Glutamatergic neuron (in vitro differentiated cells): Measurements from ENCODE around the gene ASCL5. TPM values are rescaled to one million over a fixed set of nuclear protein-coding genes. Genes with fewer than 3 reads are reported as not detected.
A peak's percentile ranks its signal among the peaks of the same experiment; 100 is the strongest.

Experiments
- DNase-seq: peaks from one replicate; pipeline ENCODE4 v3.0.0; 2022
- H3K27ac Mint-ChIP-seq: one replicate; pipeline ENCODE4 v1.8.0; 2020; ENCODE audit warnings: mild to moderate bottlenecking, mixed read lengths, inconsistent platforms; ENCODE audit not compliant: unreplicated experiment
- H3K27me3 Mint-ChIP-seq: one replicate; pipeline ENCODE4 v1.8.0; 2020; ENCODE audit warnings: mild to moderate bottlenecking, moderate library complexity, mixed read lengths, inconsistent platforms; ENCODE audit not compliant: unreplicated experiment
- H3K36me3 Mint-ChIP-seq: one replicate; pipeline ENCODE4 v1.8.0; 2020; ENCODE audit warnings: mild to moderate bottlenecking, mixed read lengths, inconsistent platforms; ENCODE audit not compliant: unreplicated experiment
- H3K4me1 Mint-ChIP-seq: one replicate; pipeline ENCODE4 v1.8.0; 2020; ENCODE audit warnings: mild to moderate bottlenecking, low read depth, mixed read lengths, inconsistent platforms; ENCODE audit not compliant: unreplicated experiment
- H3K4me3 Mint-ChIP-seq: one replicate; pipeline ENCODE4 v1.8.0; 2020; ENCODE audit warnings: mild to moderate bottlenecking, mixed read lengths, inconsistent platforms; ENCODE audit not compliant: unreplicated experiment
- H3K9me3 Mint-ChIP-seq: one replicate; pipeline ENCODE4 v1.8.0; 2020; ENCODE audit warnings: mild to moderate bottlenecking, moderate library complexity, mixed read lengths, inconsistent platforms; ENCODE audit not compliant: unreplicated experiment
- CTCF ChIP-seq: fragments of 200-600 bp; sonication (generic); IDR thresholded peaks from one replicate; pipeline ENCODE4 v1.5.0; 2021; ENCODE audit not compliant: partially characterized antibody, unreplicated experiment
- total RNA-seq: library from RNA; stranded (reverse); fragmentation: NEBNext Ultra II Directional; extraction: Animal tissue kit (Norgen Biotek cat#: 25700); gene quantifications from one replicate; pipeline ENCODE4 v1.2.1, GENCODE V29; 2021; ENCODE audit not compliant: unreplicated experiment

Gene ASCL5
- total RNA-seq, 1 donor from 2014 or later, result not detected

GRCh38 chr1:201095581-201095980 is 31.4 kb downstream of the ASCL5 start:
- peaks cover 7% of the 10 kb centered on the region for H3K27me3 Mint-ChIP-seq

GRCh38 chr1:201094832-201095231 is 32.2 kb downstream of the ASCL5 start:
- no peak overlapping the region for H3K27ac Mint-ChIP-seq
- no peak overlapping the region for H3K4me3 Mint-ChIP-seq
- H3K27me3 Mint-ChIP-seq, result peaks cover 7% of the 10 kb centered on the region

More at GRCh38 chr1:201095581-201095980, 31.4 kb downstream of the ASCL5 start:
- H3K27ac Mint-ChIP-seq, result no peak overlapping the region
- TF ChIP-seq CTCF, result no peak
- peaks cover 15% of the 10 kb centered on the region for H3K4me1 Mint-ChIP-seq
- DNase-seq, result no peak
- no peak overlapping the region for H3K4me3 Mint-ChIP-seq
- no peaks in the 10 kb centered on the region for H3K36me3 Mint-ChIP-seq
- peaks cover 6% of the 10 kb centered on the region for H3K9me3 Mint-ChIP-seq

GRCh38 chr1:201093962-201094361 is 33.0 kb downstream of the ASCL5 start:
- DNase-seq, result no peak
- Mint-ChIP-seq H3K9me3 (peaks cover 6% of the 10 kb centered on the region), H3K27ac (no peak overlapping the region), H3K27me3 (peaks cover 7% of the 10 kb centered on the region), H3K4me3 (no peak overlapping the region), H3K36me3 (no peaks in the 10 kb centered on the region), H3K4me1 (peaks cover 17% of the 10 kb centered on the region)
- no peak for TF ChIP-seq CTCF

More at GRCh38 chr1:201094832-201095231, 32.2 kb downstream of the ASCL5 start:
- Mint-ChIP-seq H3K36me3 (no peaks in the 10 kb centered on the region), H3K9me3 (peaks cover 6% of the 10 kb centered on the region), H3K4me1 (peaks cover 15% of the 10 kb centered on the region)
- DNase-seq, result peak; percentile 46
- TF ChIP-seq CTCF, result no peak

GRCh38 chr1:201093561-201093960 is 33.4 kb downstream of the ASCL5 start:
- peaks cover 6% of the 10 kb centered on the region for H3K9me3 Mint-ChIP-seq
- H3K4me3 Mint-ChIP-seq, result no peak overlapping the region
- peaks cover 17% of the 10 kb centered on the region for H3K4me1 Mint-ChIP-seq
- H3K27me3 Mint-ChIP-seq, result peaks cover 7% of the 10 kb centered on the region
- H3K36me3 Mint-ChIP-seq, result no peaks in the 10 kb centered on the region
- DNase-seq, result no peak
- no peak overlapping the region for H3K27ac Mint-ChIP-seq
- no peak for TF ChIP-seq CTCF

- no peak for DNase-seq
- H3K4me3 Mint-ChIP-seq, result no peak overlapping the region
- H3K27me3 Mint-ChIP-seq, result peaks cover 4% of the 10 kb centered on the region
- TF ChIP-seq CTCF, result no peak
- H3K27ac Mint-ChIP-seq, result no peak overlapping the region
- H3K4me1 Mint-ChIP-seq, result peaks cover 15% of the 10 kb centered on the region
- peaks cover 4% of the 10 kb centered on the region for H3K9me3 Mint-ChIP-seq
- no peaks in the 10 kb centered on the region for H3K36me3 Mint-ChIP-seq
Observed at GRCh38 chr1:201092738-201093137, 34.2 kb downstream of the ASCL5 start.
